H9 (cell line): ENCODE results near the gene AFAP1L1. TPM values are rescaled to one million over a fixed set of nuclear protein-coding genes. Genes with fewer than 3 reads are reported as not detected.

ENCODE experiments used
- DNase-seq: peaks from one replicate; pipeline ENCODE4 v3.0.0-alpha.2; 2017
- H2AFZ ChIP-seq: one replicate; pipeline ENCODE4 v1.6.1; 2013; ENCODE audit warnings: mild to moderate bottlenecking, low read length, control low read depth, moderate library complexity
- H2AK5ac ChIP-seq: 2 replicates; pipeline ENCODE4 v1.6.1; 2013; ENCODE audit warnings: low read length, control low read depth, mixed read lengths; ENCODE audit not compliant: insufficient read length
- H2BK120ac ChIP-seq: one replicate; pipeline ENCODE4 v1.6.1; 2013; ENCODE audit warnings: low read depth, mild to moderate bottlenecking, low read length, control low read depth, inconsistent platforms; ENCODE audit not compliant: poor library complexity, severe bottlenecking
- H2BK12ac ChIP-seq: 2 replicates; pipeline ENCODE4 v1.6.1; 2013; ENCODE audit warnings: low read length, control low read depth, mixed read lengths, low read depth; ENCODE audit not compliant: insufficient read length
- H2BK15ac ChIP-seq: 2 replicates; pipeline ENCODE4 v1.6.1; 2013; ENCODE audit warnings: low read depth, low read length, control low read depth
- H2BK20ac ChIP-seq: one replicate; pipeline ENCODE4 v1.6.1; 2013; ENCODE audit warnings: low read depth, mild to moderate bottlenecking, low read length, control low read depth, inconsistent platforms; ENCODE audit not compliant: poor library complexity, severe bottlenecking
- H2BK5ac ChIP-seq: 2 replicates; pipeline ENCODE4 v1.6.1; 2013; ENCODE audit warnings: low read length, control low read depth, mixed read lengths; ENCODE audit not compliant: insufficient read length
- H3K14ac ChIP-seq: 2 replicates; pipeline ENCODE4 v1.6.1; 2013; ENCODE audit warnings: low read length, control low read depth; ENCODE audit not compliant: insufficient read depth
- H3K18ac ChIP-seq: 2 replicates; pipeline ENCODE4 v1.6.1; 2013; ENCODE audit warnings: low read depth, mild to moderate bottlenecking, mixed read lengths, low read length, control low read depth; ENCODE audit not compliant: insufficient read length
- H3K23ac ChIP-seq: 2 replicates; pipeline ENCODE4 v1.6.1; 2013; ENCODE audit warnings: low read length, control low read depth, mixed read lengths, low read depth; ENCODE audit not compliant: insufficient read length
- H3K23me2 ChIP-seq: 2 replicates; pipeline ENCODE4 v1.6.1; 2013; ENCODE audit warnings: low read depth, mild to moderate bottlenecking, mixed read lengths, low read length, control low read depth; ENCODE audit not compliant: insufficient read length, poor library complexity, severe bottlenecking
- H3K27ac ChIP-seq: 2 replicates; pipeline ENCODE4 v1.5.1; 2013; ENCODE audit warnings: low read length, control low read depth, mixed read lengths, low read depth; ENCODE audit not compliant: insufficient read length
- H3K27me3 ChIP-seq: 2 replicates; pipeline ENCODE4 v1.6.1; 2013; ENCODE audit warnings: low read length, control low read depth, inconsistent platforms; ENCODE audit not compliant: insufficient read depth
- H3K4ac ChIP-seq: 2 replicates; pipeline ENCODE4 v1.6.1; 2013; ENCODE audit warnings: low read depth, mild to moderate bottlenecking, control low read depth, inconsistent platforms, low read length, moderate library complexity
- H3K4me1 ChIP-seq: 2 replicates; pipeline ENCODE4 v1.6.1; 2013; ENCODE audit warnings: low read length, control low read depth, inconsistent platforms; ENCODE audit not compliant: insufficient read depth
- H3K4me2 ChIP-seq: 2 replicates; pipeline ENCODE4 v1.6.1; 2013; ENCODE audit warnings: low read length, control low read depth, mixed read lengths; ENCODE audit not compliant: insufficient read length, insufficient read depth
- H3K56ac ChIP-seq: 2 replicates; pipeline ENCODE4 v1.6.1; 2013; ENCODE audit warnings: low read depth, mild to moderate bottlenecking, mixed read lengths, low read length, control low read depth; ENCODE audit not compliant: insufficient read length
- H3K79me1 ChIP-seq: 2 replicates; pipeline ENCODE4 v1.6.1; 2013; ENCODE audit warnings: low read depth, mild to moderate bottlenecking, moderate library complexity, low read length, control low read depth, inconsistent platforms; ENCODE audit not compliant: insufficient read depth, poor library complexity, severe bottlenecking
- H3K79me2 ChIP-seq: 2 replicates; pipeline ENCODE4 v1.6.1; 2013; ENCODE audit warnings: low read length, control low read depth, inconsistent platforms; ENCODE audit not compliant: insufficient read depth
- H3K9ac ChIP-seq: 2 replicates; pipeline ENCODE4 v1.6.1; 2013; ENCODE audit warnings: low read length, control low read depth, mixed read lengths; ENCODE audit not compliant: insufficient read length; ENCODE audit errors: extremely low read depth
- H3K9me3 ChIP-seq: one replicate; pipeline ENCODE4 v1.6.1; 2013; ENCODE audit warnings: low read depth, low read length, inconsistent platforms; ENCODE audit not compliant: control insufficient read depth
- H3T11ph ChIP-seq: one replicate; pipeline ENCODE4 v1.6.1; 2013; ENCODE audit warnings: mild to moderate bottlenecking, low read length, control low read depth, inconsistent platforms
- H4K20me1 ChIP-seq: one replicate; pipeline ENCODE4 v1.6.1; 2013; ENCODE audit not compliant: control insufficient read depth, insufficient read length, insufficient read depth
- H4K5ac ChIP-seq: 2 replicates; pipeline ENCODE4 v1.6.1; 2013; ENCODE audit warnings: low read depth, mild to moderate bottlenecking, mixed read lengths, low read length, control low read depth; ENCODE audit not compliant: insufficient read length
- H4K8ac ChIP-seq: replicated peaks from 2 replicates; pipeline ENCODE4 v1.6.1; 2013; ENCODE audit warnings: low read length, control low read depth, mixed read lengths, low read depth; ENCODE audit not compliant: insufficient read length
- H4K91ac ChIP-seq: 2 replicates; pipeline ENCODE4 v1.6.1; 2013; ENCODE audit warnings: low read depth, mild to moderate bottlenecking, moderate library complexity, mixed read lengths, low read length, control low read depth; ENCODE audit not compliant: insufficient read length
- H3K27ac Mint-ChIP-seq, 3 experiments: 2 replicates in 2 of 3; 3 replicates in 1 of 3; pipeline ENCODE4 v1.8.0; 2020 to 2021; ENCODE audit warnings: mixed read lengths in 3 of 3, mild to moderate bottlenecking in 1 of 3, moderate library complexity in 1 of 3
- H3K27me3 Mint-ChIP-seq: 2 replicates; pipeline ENCODE4 v1.8.0; 2021; ENCODE audit warnings: low read depth, mild to moderate bottlenecking, moderate library complexity, mixed read lengths
- H3K36me3 Mint-ChIP-seq, 3 experiments: 2 replicates in 2 of 3; 3 replicates in 1 of 3; pipeline ENCODE4 v1.8.0; 2020 to 2021; ENCODE audit warnings: low read depth in 3 of 3, mixed read lengths in 3 of 3; ENCODE audit not compliant: insufficient read depth in 1 of 3
- H3K4me1 Mint-ChIP-seq, 2 experiments: 2 replicates each; pipeline ENCODE4 v1.8.0; 2020; ENCODE audit warnings: mixed read lengths in 2 of 2
- H3K4me3 Mint-ChIP-seq, 2 experiments: 2 replicates in 1 of 2; 3 replicates in 1 of 2; pipeline ENCODE4 v1.8.0; 2020 to 2021; ENCODE audit warnings: mild to moderate bottlenecking in 2 of 2, mixed read lengths in 2 of 2, moderate library complexity in 1 of 2
- H3K9me3 Mint-ChIP-seq, 2 experiments: 2 replicates in 1 of 2; 3 replicates in 1 of 2; pipeline ENCODE4 v1.8.0; 2020; ENCODE audit warnings: mild to moderate bottlenecking in 2 of 2, mixed read lengths in 2 of 2, moderate library complexity in 1 of 2
- CTCF ChIP-seq: fragments of 200-600 bp; sonication (generic); conservative IDR thresholded peaks from 3 replicates; pipeline ENCODE4 v1.8.0; 2021; ENCODE audit warnings: antibody characterized with exemption, mild to moderate bottlenecking
- WGBS: extraction: QIAGEN DNeasy Blood & Tissue Kit; methylation state at CpG from one replicate; pipeline ENCODE4 v1.1.7; 2013; ENCODE audit warnings: missing lambda C conversion rate, low lambda C conversion rate, mixed read lengths; ENCODE audit not compliant: insufficient read length; ENCODE audit errors: extremely low coverage; 5-methylcytosine and 5-hydroxymethylcytosine counted together
- total RNA-seq: library from RNA; stranded (reverse); gene quantifications from 2 replicates; pipeline ENCODE4 v1.2.1, GENCODE V29; 2021

Gene AFAP1L1
- total RNA-seq, 1 experiment from 2014 or later = 1.8 TPM

GRCh38 chr5:149254506-149254905 lies 17.2 kb upstream of the AFAP1L1 start:
- Histone ChIP-seq H3K4me1 (no peaks in the 10 kb centered on the region), H2BK15ac (no peak overlapping the region), H3K27ac (no peak overlapping the region), H3K23ac (no peak overlapping the region), H3T11ph (no peak overlapping the region), H3K14ac (no peak overlapping the region), H2BK20ac (no peak overlapping the region), H2BK120ac (no peak overlapping the region), H3K9me3 (no peaks in the 10 kb centered on the region), H4K8ac (no peak overlapping the region), H4K91ac (no peak overlapping the region), H3K9ac (no peak overlapping the region), H3K56ac (no peak overlapping the region), H2AK5ac (no peak overlapping the region), H4K5ac (no peak overlapping the region), H3K79me2 (no peaks in the 10 kb centered on the region), H3K79me1 (no peaks in the 10 kb centered on the region), H3K4me2 (no peak overlapping the region), H3K23me2 (no peaks in the 10 kb centered on the region), H2AFZ (no peak overlapping the region), H3K18ac (no peak overlapping the region), H2BK12ac (no peak overlapping the region), H4K20me1 (no peaks in the 10 kb centered on the region), H3K27me3 (no peaks in the 10 kb centered on the region), H3K4ac (no peak overlapping the region), H2BK5ac (no peak overlapping the region)
- H3K27me3 Mint-ChIP-seq = peaks cover 26% of the 10 kb centered on the region
- no CpG with 5 or more reads among the region's 3 CpGs for WGBS
- no peak for TF ChIP-seq CTCF
- no peaks in the 10 kb centered on the region for H3K9me3 Mint-ChIP-seq
- DNase-seq = peak; percentile 59
- no peaks in the 10 kb centered on the region for H3K36me3 Mint-ChIP-seq
- H3K4me3 Mint-ChIP-seq = no peak overlapping the region
- no peak overlapping the region for H3K27ac Mint-ChIP-seq
- H3K4me1 Mint-ChIP-seq = 0 out of 4 replicates have a peak, but pooled peaks cover 0 to 3% of the 10 kb centered on the region in 2 experiments
